GM20000 (cell line): Measurements from ENCODE around the gene TTLL4.

Source experiments
- DNase-seq: peaks from one replicate; pipeline ENCODE4 v3.0.0; 2012; ENCODE audit warnings: low spot score
- CTCF ChIP-seq: IDR thresholded peaks from 2 replicates; pipeline ENCODE4 v1.5.1; 2012; ENCODE audit warnings: mild to moderate bottlenecking, control low read depth; ENCODE audit errors: extremely low read depth, missing control alignments

TTLL4 gene

DNA sequence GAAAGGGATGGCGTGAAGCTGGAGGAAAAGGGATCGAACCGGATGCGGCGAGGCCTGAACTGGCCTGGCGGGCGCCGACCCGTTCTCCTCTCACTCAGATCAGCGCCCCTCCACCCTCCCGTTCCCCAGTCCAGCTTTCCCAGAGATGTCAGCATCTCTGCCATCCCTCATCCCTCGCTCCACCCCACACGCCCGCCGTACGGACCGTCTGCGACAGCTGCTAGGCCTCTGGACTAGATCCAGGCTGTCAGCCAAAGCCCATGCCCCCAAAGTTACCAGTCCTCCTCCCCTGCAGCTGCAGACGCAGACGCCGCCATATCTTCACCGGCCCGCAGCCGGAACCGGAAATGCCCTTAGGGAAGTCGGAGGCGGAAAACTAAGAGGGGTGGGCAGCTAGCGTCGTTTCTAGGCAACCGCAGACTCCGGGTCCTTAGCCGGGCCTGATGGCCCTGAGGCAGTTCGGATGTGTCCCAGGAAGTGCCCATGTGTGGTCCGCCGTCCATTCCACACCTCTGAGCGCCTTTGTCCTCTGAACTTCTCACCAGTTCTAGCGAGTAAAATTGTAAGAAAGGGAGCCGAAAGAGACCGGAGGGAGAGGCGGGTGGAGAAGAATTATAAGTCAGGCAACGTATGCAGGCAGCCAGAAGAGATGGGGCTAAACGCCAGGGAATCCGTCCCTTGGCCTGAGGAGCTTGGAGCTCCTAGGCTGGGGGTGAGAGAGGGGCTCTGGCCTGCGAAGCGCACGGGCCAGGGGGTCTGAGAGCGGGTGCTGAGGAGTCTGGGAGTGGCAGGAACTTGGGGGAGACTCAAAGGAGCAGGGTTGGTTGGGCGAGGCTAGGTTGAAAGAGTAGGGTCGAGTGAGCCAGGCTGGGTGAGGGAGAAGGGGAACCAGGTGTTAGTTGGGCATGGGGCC is 38.7 kb upstream of the TTLL4 start, which contains the start of the genes RNF25 and STK36:
Gene RNF25, minus strand, starts transcription at position 349 of the 913 bp plus-strand sequence. Its CDS starts 32 bp downstream, at position 317.
Gene STK36, plus strand, starts transcription at position 433 of the 913 bp plus-strand sequence. CDS start 744 bp downstream, outside the sequence.
- TF ChIP-seq CTCF: no peak
- DNase-seq: peak; percentile 86

DNA sequence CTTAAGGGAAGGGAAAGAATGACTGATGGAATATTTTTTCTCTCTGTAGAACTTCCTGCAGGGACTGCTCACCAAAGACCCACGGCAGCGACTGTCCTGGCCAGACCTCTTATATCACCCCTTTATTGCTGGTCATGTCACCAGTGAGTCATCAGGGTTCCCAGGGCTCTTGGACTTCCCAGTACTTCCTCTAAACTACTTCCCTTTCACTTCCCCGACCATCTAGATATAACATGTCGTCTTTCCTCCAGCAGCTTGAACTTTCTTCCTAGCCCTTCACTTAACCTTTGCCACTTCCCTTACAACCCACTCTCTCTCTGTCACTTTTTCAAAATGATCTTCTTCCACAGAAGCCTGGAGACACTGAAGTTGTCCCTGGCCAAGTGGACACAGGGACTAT is 31.5 kb upstream of the TTLL4 start:
- no peak for DNase-seq
- no peak for TF ChIP-seq CTCF

GRCh38 chr2:218680061-218680460 is 30.6 kb upstream of the TTLL4 start:
- DNase-seq: no peak
- no peak for TF ChIP-seq CTCF

GRCh38 chr2:218687400-218688060 is 23.1 kb upstream of the TTLL4 start:
- DNase-seq: peak; percentile 33

DNA sequence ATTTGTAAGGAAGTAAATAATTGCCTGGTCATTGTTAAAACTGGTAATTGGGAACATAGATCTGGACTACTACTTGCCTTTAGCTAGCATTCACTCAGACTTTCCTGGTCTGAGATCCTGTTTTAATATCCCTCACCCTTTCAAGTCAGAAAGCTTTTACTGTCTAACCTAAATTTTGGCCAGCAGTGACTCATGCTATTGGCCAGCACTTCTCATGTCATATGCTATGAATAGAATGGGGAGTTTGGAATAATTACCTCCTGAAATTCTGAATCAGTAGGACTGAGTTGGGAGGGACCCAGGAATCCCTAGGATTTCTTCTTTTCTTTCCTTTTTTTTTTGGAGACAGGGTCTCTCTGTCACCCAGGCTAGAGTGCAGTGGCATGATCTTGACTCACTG is 19.4 kb upstream of the TTLL4 start:
- no peak for TF ChIP-seq CTCF
- DNase-seq: no peak

DNA sequence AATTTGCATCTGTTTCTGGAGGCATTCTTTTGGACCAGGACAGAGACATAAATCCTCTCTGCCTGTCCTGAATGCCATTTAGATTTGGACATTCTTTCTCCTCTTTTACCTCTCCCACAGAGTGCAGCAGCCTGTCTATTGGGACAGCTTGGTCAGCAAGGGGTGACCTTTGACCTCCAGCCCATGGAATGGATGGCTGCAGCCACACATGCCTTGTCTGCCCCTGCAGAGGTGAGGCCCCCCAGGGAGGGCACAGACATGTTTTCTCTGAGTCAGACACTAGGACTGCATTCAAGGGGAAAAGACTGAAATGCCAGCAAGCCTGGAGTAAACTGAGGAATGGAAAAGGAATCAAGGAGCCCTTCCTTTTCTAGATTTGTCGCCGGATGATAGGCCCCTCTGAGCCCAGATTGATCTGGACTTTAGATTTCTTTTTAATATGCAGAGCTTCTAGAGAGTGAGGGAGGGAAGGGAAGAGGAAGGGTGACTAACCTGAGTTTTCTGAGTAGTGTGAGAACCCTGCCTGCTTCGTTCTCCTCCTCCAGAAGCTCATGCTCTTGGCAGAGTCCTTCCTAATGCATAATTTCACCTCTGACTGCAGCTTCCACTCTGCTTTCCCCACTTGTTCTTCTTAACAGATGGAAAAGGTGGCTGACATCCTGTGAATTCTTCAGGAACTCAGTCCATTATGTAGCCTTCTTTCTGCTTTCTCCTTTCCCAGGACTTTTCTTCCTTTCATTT is 16.1 kb upstream of the TTLL4 start:
- TF ChIP-seq CTCF: no peak
- no peak for DNase-seq

- TF ChIP-seq CTCF: no peak
- no peak for DNase-seq
Observed at GRCh38 chr2:218698885-218699284, 11.8 kb upstream of the TTLL4 start.
